ENCODE data around the gene NDUFS2. TPM values are rescaled to one million over a fixed set of nuclear protein-coding genes. Genes with fewer than 3 reads are reported as not detected.
A peak's percentile ranks its signal among the peaks of the same experiment; 100 is the strongest.

The NDUFS2 gene
- total RNA-seq, 2 donors from 2014 or later: 83.5 to 100.0 TPM

DNA sequence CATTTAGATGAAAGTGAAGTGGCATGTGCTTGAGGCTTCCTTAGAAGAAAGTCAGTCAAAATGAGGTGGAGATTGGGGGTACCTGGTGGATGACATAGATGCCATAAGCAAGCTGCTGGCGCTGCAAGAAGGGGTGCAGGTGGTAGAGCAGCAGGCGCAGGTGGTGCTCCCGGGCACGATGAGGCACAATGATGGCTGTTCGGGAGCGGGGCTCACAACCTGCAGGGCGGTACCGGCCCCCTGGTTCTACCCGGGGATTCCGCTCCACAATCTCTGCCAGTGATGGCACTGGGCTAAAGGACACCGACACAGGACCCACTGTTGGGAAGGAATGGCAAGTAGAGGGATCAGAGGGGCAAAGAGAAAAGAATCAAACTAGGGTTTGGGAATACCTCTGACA is 27.3 kb upstream of the NDUFS2 start:
- Mint-ChIP-seq H3K36me3 (ENCODE audit: low read depth) (peaks cover 40% of the 10 kb centered on the region), H3K4me3 (no peak overlapping the region), H3K4me1 (peaks cover 14% of the 10 kb centered on the region), H3K27ac (no peak overlapping the region), H3K27me3 (ENCODE audit: insufficient read depth) (no peaks in the 10 kb centered on the region), H3K9me3 (no peaks in the 10 kb centered on the region)
- Histone ChIP-seq H3K9ac (ENCODE audit: extremely low read depth, low read length, poor library complexity, severe bottlenecking) (no peak overlapping the region), H3K4me1 (ENCODE audit: control insufficient read depth, insufficient read depth, low read length) (peaks cover 4% of the 10 kb centered on the region), H3K36me3 (ENCODE audit: control insufficient read depth, insufficient read depth, low read length) (peaks cover 46% of the 10 kb centered on the region), H3K27ac (ENCODE audit: low read depth, low read length) (no peak overlapping the region), H3K27me3 (ENCODE audit: control insufficient read depth, insufficient read depth, low read length, poor library complexity, severe bottlenecking) (no peaks in the 10 kb centered on the region), H3K9me3 (ENCODE audit: control insufficient read depth, low read length) (no peaks in the 10 kb centered on the region), H3K4me3 (ENCODE audit: low read length) (no peak overlapping the region)
- 95 to 100% methylated on average over 6 to 11 of the region's 11 CpGs for WGBS, 2 experiments (ENCODE audit: insufficient coverage in 1 of 2, insufficient read length in 1 of 2)
- DNase-seq: no peak
- TF ChIP-seq, protein P1, sequence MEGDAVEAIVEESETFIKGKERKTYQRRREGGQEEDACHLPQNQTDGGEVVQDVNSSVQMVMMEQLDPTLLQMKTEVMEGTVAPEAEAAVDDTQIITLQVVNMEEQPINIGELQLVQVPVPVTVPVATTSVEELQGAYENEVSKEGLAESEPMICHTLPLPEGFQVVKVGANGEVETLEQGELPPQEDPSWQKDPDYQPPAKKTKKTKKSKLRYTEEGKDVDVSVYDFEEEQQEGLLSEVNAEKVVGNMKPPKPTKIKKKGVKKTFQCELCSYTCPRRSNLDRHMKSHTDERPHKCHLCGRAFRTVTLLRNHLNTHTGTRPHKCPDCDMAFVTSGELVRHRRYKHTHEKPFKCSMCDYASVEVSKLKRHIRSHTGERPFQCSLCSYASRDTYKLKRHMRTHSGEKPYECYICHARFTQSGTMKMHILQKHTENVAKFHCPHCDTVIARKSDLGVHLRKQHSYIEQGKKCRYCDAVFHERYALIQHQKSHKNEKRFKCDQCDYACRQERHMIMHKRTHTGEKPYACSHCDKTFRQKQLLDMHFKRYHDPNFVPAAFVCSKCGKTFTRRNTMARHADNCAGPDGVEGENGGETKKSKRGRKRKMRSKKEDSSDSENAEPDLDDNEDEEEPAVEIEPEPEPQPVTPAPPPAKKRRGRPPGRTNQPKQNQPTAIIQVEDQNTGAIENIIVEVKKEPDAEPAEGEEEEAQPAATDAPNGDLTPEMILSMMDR (conservative IDR thresholded peaks at IDR 0.05): no peak

DNA sequence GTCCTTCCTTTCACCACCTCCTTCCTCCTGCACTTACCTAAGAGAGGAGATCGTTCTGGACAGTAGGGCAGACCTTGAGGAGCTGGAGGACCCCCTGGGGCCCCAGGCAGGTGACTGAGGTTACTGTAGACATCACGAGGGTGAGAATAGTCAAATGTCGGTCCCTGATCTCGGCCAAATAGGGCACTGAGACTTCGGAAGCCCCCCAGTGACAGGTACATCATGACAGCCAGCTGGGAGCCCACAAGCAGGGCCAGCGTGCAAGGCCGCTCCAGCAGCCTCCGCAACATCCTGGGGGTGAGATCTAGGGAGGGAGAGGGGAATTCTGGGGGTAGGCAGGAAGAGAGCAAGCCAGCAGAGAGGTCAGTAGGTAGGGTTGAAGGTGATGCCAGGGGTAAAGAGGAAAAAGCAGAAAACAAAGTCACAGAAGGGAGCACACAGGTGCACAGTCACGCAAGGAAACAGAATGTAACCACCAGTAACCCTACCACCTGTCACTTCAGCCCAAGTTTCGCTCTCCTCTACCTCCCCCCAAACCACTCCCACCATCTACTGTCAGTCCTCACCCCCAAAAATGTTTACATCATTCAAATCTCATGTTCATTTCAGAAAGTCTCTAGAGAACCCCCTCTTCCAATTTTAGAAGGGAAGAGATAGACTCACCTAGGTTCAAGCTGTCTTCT is 26.3 kb upstream of the NDUFS2 start:
- Histone ChIP-seq H3K9ac (ENCODE audit: extremely low read depth, low read length, poor library complexity, severe bottlenecking) (no peak overlapping the region), H3K4me3 (ENCODE audit: low read length) (peak overlapping the region; percentile 96), H3K9me3 (ENCODE audit: control insufficient read depth, low read length) (no peaks in the 10 kb centered on the region), H3K27ac (ENCODE audit: low read depth, low read length) (no peak overlapping the region), H3K27me3 (ENCODE audit: control insufficient read depth, insufficient read depth, low read length, poor library complexity, severe bottlenecking) (no peaks in the 10 kb centered on the region), H3K4me1 (ENCODE audit: control insufficient read depth, insufficient read depth, low read length) (peaks cover 4% of the 10 kb centered on the region), H3K36me3 (ENCODE audit: control insufficient read depth, insufficient read depth, low read length) (peaks cover 41% of the 10 kb centered on the region)
- H3K9me3 Mint-ChIP-seq: no peaks in the 10 kb centered on the region
- 91 to 93% methylated on average over 5 to 10 of the region's 10 CpGs for WGBS, 2 experiments (ENCODE audit: insufficient coverage in 1 of 2, insufficient read length in 1 of 2)
- peaks cover 37% of the 10 kb centered on the region for H3K36me3 Mint-ChIP-seq (ENCODE audit: low read depth)
- TF ChIP-seq, protein P1 (conservative IDR thresholded peaks at IDR 0.05): no peak
- H3K4me1 Mint-ChIP-seq: peaks cover 14% of the 10 kb centered on the region
- peak overlapping the region; percentile 97 for H3K4me3 Mint-ChIP-seq
- DNase-seq: no peak
- H3K27ac Mint-ChIP-seq: no peak overlapping the region
- no peaks in the 10 kb centered on the region for H3K27me3 Mint-ChIP-seq (ENCODE audit: insufficient read depth)

DNA sequence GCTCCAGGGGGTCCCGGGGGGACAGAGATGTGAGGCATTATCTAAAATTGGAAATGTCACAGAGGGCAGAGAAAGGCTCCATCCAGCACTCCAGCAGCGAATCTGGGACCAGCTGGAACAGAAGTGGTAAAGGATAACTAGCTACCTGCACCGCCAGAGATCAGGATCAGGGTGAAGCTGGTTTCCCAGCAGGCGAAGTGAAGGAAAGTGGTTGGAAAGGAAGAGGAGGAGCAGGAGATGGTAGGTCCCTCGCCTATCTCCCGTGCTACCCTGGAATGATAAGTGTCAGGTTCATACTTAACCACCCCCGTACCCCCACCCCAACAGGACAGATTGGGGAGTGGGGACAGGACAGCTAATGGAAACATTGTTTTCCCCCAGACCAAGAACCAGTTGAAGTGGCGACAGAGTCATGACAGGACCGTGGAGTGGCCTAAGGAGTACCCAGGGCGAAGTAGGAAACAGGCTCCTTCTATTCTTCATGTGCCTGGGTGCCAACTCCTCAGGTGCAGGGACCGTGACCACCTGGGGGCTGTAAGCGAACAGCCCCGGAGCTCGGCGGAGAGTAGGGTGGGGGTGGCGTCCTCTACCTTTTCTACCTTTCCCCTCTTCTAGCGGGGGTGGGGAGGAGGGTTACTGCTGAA is 25.6 kb upstream of the NDUFS2 start:
- Histone ChIP-seq H3K36me3 (ENCODE audit: control insufficient read depth, insufficient read depth, low read length) (peaks cover 35% of the 10 kb centered on the region), H3K9ac (ENCODE audit: extremely low read depth, low read length, poor library complexity, severe bottlenecking) (peak overlapping the region; percentile 68), H3K27ac (ENCODE audit: low read depth, low read length) (no peak overlapping the region), H3K4me3 (ENCODE audit: low read length) (peak overlapping the region; percentile 96), H3K9me3 (ENCODE audit: control insufficient read depth, low read length) (no peaks in the 10 kb centered on the region), H3K27me3 (ENCODE audit: control insufficient read depth, insufficient read depth, low read length, poor library complexity, severe bottlenecking) (no peaks in the 10 kb centered on the region), H3K4me1 (ENCODE audit: control insufficient read depth, insufficient read depth, low read length) (peaks cover 4% of the 10 kb centered on the region)
- Mint-ChIP-seq H3K27ac (peak overlapping the region; percentile 100), H3K4me1 (peaks cover 14% of the 10 kb centered on the region), H3K4me3 (peak overlapping the region; percentile 97), H3K27me3 (ENCODE audit: insufficient read depth) (no peaks in the 10 kb centered on the region), H3K36me3 (ENCODE audit: low read depth) (peaks cover 32% of the 10 kb centered on the region), H3K9me3 (no peaks in the 10 kb centered on the region)
- no peak for DNase-seq
- WGBS, 2 experiments (ENCODE audit: insufficient coverage in 1 of 2, insufficient read length in 1 of 2): 26 to 72% methylated on average over 2 to 16 of the region's 17 CpGs
- TF ChIP-seq, protein P1 (conservative IDR thresholded peaks at IDR 0.05): no peak
